Endothelial cell of umbilical vein (primary cell): ENCODE data around the gene SLC38A9. TPM values are rescaled to one million over a fixed set of nuclear protein-coding genes. Genes with fewer than 3 reads are reported as not detected.

Experiments used
- BruUV-seq: library from RNA; stranded (reverse); fragments of 400-500 nt; replicated peaks from 2 replicates; lab custom pipeline; 2021; lab: Mats Ljungman, UMichigan
- CTCF ChIA-PET: fragments of 300-600, 350-600 bp; sonication (Branson Sonifier 250); formaldehyde crosslinking; loops from one replicate; lab custom pipeline; 2021; ENCODE audit warnings: antibody characterized with exemption, inconsistent platforms; lab: Charles Lee
- POLR2A ChIA-PET: fragments of 300-600, 350-600 bp; sonication (Branson Sonifier 250); formaldehyde crosslinking; loops from one replicate; lab custom pipeline; 2021; ENCODE audit warnings: antibody characterized with exemption, inconsistent platforms; lab: Charles Lee
- DNase-seq: peaks from one replicate; pipeline ENCODE4 v3.0.0-alpha.2; 2011; ENCODE audit warnings: low read depth, low spot score
- FAIRE-seq: peaks from 2 replicates; lab custom pipeline; 2011; peaks lifted over from hg19 to GRCh38; lab: Jason Lieb, UNC
- H2AFZ ChIP-seq: 2 replicates; pipeline ENCODE4 v1.6.0; 2012; ENCODE audit warnings: low read depth, low read length, control low read depth, inconsistent platforms
- H3K27ac ChIP-seq: 2 replicates; pipeline ENCODE4 v1.5.1; 2011; ENCODE audit warnings: low read depth, mild to moderate bottlenecking, control low read depth, low read length, moderate library complexity; ENCODE audit not compliant: insufficient read depth
- H3K27me3 ChIP-seq, 2 experiments: 2 replicates each; pipeline versions ENCODE4 v1.6.0 to v1.6.1; 2011; ENCODE audit warnings: low read length in 2 of 2, mixed read lengths in 1 of 2; ENCODE audit not compliant: control insufficient read depth in 2 of 2, insufficient read depth in 2 of 2
- H3K36me3 ChIP-seq, 2 experiments: 2 replicates in 1 of 2; 3 replicates in 1 of 2; pipeline ENCODE4 v1.5.1; 2011; ENCODE audit warnings: low read length in 2 of 2, mild to moderate bottlenecking in 1 of 2, moderate library complexity in 1 of 2; ENCODE audit not compliant: control insufficient read depth in 2 of 2, insufficient read depth in 2 of 2; ENCODE audit errors: extremely low read depth in 1 of 2
- H3K4me1 ChIP-seq: 3 replicates; pipeline ENCODE4 v1.5.1; 2011; ENCODE audit warnings: mild to moderate bottlenecking, low read length; ENCODE audit not compliant: control insufficient read depth, insufficient read depth; ENCODE audit errors: extremely low read depth
- H3K4me2 ChIP-seq: 2 replicates; pipeline ENCODE4 v1.6.1; 2011; ENCODE audit warnings: low read length, control low read depth, mixed read lengths; ENCODE audit not compliant: insufficient read depth
- H3K4me3 ChIP-seq, 3 experiments: fragments of 200-600 bp in 1 of 3; sonication (generic), shearing (Covaris generic) in 1 of 3; replicated peaks in 1 of 3; 2 replicates each; pipeline ENCODE4 v1.5.1; 2011 to 2016; ENCODE audit warnings: control low read depth in 3 of 3, low read length in 3 of 3, mild to moderate bottlenecking in 2 of 3, inconsistent platforms in 1 of 3, low read depth in 1 of 3, moderate library complexity in 1 of 3; ENCODE audit not compliant: insufficient read depth in 1 of 3
- H3K79me2 ChIP-seq: 2 replicates; pipeline ENCODE4 v1.6.0; 2012; ENCODE audit warnings: low read length, inconsistent platforms; ENCODE audit not compliant: control insufficient read depth, insufficient read depth
- H3K9ac ChIP-seq: replicated peaks from 2 replicates; pipeline ENCODE3; 2011; ENCODE audit warnings: low read length, control low read depth; ENCODE audit not compliant: insufficient read depth; ENCODE audit errors: extremely low read depth
- H3K9me1 ChIP-seq: replicated peaks from 3 replicates; pipeline ENCODE4 v1.6.0; 2011; ENCODE audit warnings: mild to moderate bottlenecking, low read length; ENCODE audit not compliant: control insufficient read depth, insufficient read depth; ENCODE audit errors: extremely low read depth
- H3K9me3 ChIP-seq: replicated peaks from 2 replicates; pipeline ENCODE4 v1.5.1; 2012; ENCODE audit warnings: low read length, inconsistent platforms; ENCODE audit not compliant: control insufficient read depth, insufficient read depth
- H4K20me1 ChIP-seq: replicated peaks from 2 replicates; pipeline ENCODE3; 2011; ENCODE audit warnings: mild to moderate bottlenecking, low read length; ENCODE audit not compliant: control insufficient read depth, insufficient read depth; ENCODE audit errors: extremely low read depth
- CTCF ChIP-seq, 2 donors: IDR thresholded peaks; 1 replicate in 1 of 2; 2 replicates in 1 of 2; pipeline ENCODE4 v1.5.1; 2011; ENCODE audit warnings: low read length in 2 of 2, mild to moderate bottlenecking in 2 of 2, moderate library complexity in 2 of 2, control low read depth in 1 of 2, inconsistent platforms in 1 of 2, low read depth in 1 of 2; ENCODE audit not compliant: insufficient read depth in 1 of 2; ENCODE audit errors: extremely low read depth in 1 of 2
- EZH2 ChIP-seq: IDR thresholded peaks from 2 replicates; pipeline ENCODE4 v1.6.1; 2012; ENCODE audit warnings: borderline replicate concordance, low read depth, mild to moderate bottlenecking, moderate library complexity, low read length, inconsistent platforms; ENCODE audit not compliant: severe bottlenecking
- FOS ChIP-seq: IDR thresholded peaks from 2 replicates; pipeline ENCODE4 v1.6.1; 2011; ENCODE audit warnings: mild to moderate bottlenecking, low read length, moderate library complexity, borderline replicate concordance; ENCODE audit not compliant: insufficient read depth
- GATA2 ChIP-seq: IDR thresholded peaks from 2 replicates; pipeline ENCODE4 v1.7.0; 2011; ENCODE audit warnings: low read depth, mild to moderate bottlenecking, moderate library complexity, mixed read lengths, low read length; ENCODE audit not compliant: insufficient read length, insufficient read depth
- JUN ChIP-seq: IDR thresholded peaks from 2 replicates; pipeline ENCODE4 v1.6.1; 2011; ENCODE audit warnings: borderline replicate concordance, low read depth; ENCODE audit not compliant: insufficient read length, insufficient read depth
- MYC ChIP-seq: IDR thresholded peaks from one replicate; pipeline ENCODE4 v1.6.1; 2011; ENCODE audit warnings: mild to moderate bottlenecking, low read depth, low read length
- POLR2A ChIP-seq: IDR thresholded peaks from 2 replicates; pipeline ENCODE4 v1.6.1; 2012; ENCODE audit warnings: low read depth, mild to moderate bottlenecking, control low read depth, low read length
- POLR2AphosphoS5 ChIP-seq: IDR thresholded peaks from 2 replicates; pipeline ENCODE4 v1.6.1; 2012; ENCODE audit warnings: low read depth, mild to moderate bottlenecking, control low read depth, low read length, moderate library complexity; ENCODE audit not compliant: insufficient read depth
- dilution Hi-C: fragments of 300-500 bp; cut with MboI; formaldehyde crosslinking; loops from one replicate; pipeline ENCODE4 v1.15.0; 2019; ENCODE audit warnings: low sequenced_read_pairs; ENCODE audit not compliant: extremely low pct_ligation_motif_present
- intact Hi-C: fragments of 100-400 bp; cut with micrococcal nuclease; formaldehyde crosslinking; loops from one replicate; pipeline ENCODE4 v1.10.0; 2022
- polyA plus RNA-seq, 4 experiments: library from polyadenylated mRNA; depleted of rRNA in 3 of 4; stranded (reverse) in 3 of 4; unstranded in 1 of 4; fragments of >200 nt; gene quantifications; 2 replicates each; pipeline versions ENCODE4 v1.2.1 to v1.2.3, GENCODE V29; 2011 to 2012; ENCODE audit warnings: missing spikeins in 1 of 4
- total RNA-seq: library from RNA; stranded (reverse); gene quantifications from 2 replicates; pipeline ENCODE4 v1.2.3, GENCODE V29; 2021

The SLC38A9 gene
- total and polyA plus RNA-seq, 2 donors (not counting 3 experiments of a cell fraction or from before 2014, with no cell fraction given) = 14.1 to 24.9 TPM

- H4K20me1 ChIP-seq = no peaks in the 10 kb centered on the region
- peak overlapping the region; percentile 89 for H3K4me2 ChIP-seq
- no peaks in the 10 kb centered on the region for H3K79me2 ChIP-seq
- H3K36me3 ChIP-seq = no peaks in the 10 kb centered on the region
- POLR2A ChIA-PET = no interaction called here
- dilution Hi-C loops (no loop called here), intact Hi-C loops (loop anchor here (2.0 to 5.0 kb wide), 2 partner anchors 66 to 194 kb away; partner anchors contain the start of gene PLPP1)
- no peaks in the 10 kb centered on the region for H3K27me3 ChIP-seq
- H3K27ac ChIP-seq = peak overlapping the region; percentile 92
- TF ChIP-seq GATA2 = no peak
- no peak for TF ChIP-seq MYC
- no peak for TF ChIP-seq EZH2
- TF ChIP-seq JUN = peak; percentile 52
- TF ChIP-seq FOS = peak; percentile 22
- peaks cover 35% of the 10 kb centered on the region for H3K4me1 ChIP-seq
- H3K9me3 ChIP-seq = no peaks in the 10 kb centered on the region
- DNase-seq (peak; percentile 83), FAIRE-seq (peak; percentile 85)
- peak overlapping the region; percentile 91 for H2AFZ ChIP-seq
- no TSS peak for BruUV-seq
- peak overlapping the region; percentile 82 for H3K9ac ChIP-seq
- CTCF ChIA-PET = interaction anchor here (1.0 to 1.7 kb wide), 2 partner anchors 91 to 199 kb away, joined by 3 to 6 read pairs; no protein-coding TSS in a partner anchor
- H3K4me3 ChIP-seq = peak overlapping the region in 1 of 3 experiments; percentile 40
- H3K9me1 ChIP-seq = no peaks in the 10 kb centered on the region
Measured at GRCh38 chr5:55601204-55601618, 110.9 kb downstream of the SLC38A9 start.

- Histone ChIP-seq H3K27me3 (no peaks in the 10 kb centered on the region), H4K20me1 (no peaks in the 10 kb centered on the region), H3K79me2 (no peaks in the 10 kb centered on the region), H3K9me3 (no peaks in the 10 kb centered on the region), H3K36me3 (no peaks in the 10 kb centered on the region), H3K9ac (peak overlapping the region; percentile 82), H3K27ac (peak overlapping the region; percentile 92), H3K4me1 (peaks cover 35% of the 10 kb centered on the region), H2AFZ (peak overlapping the region; percentile 91), H3K4me2 (peak overlapping the region; percentile 89), H3K4me3 (peak overlapping the region in 1 of 3 experiments; percentile 40), H3K9me1 (no peaks in the 10 kb centered on the region)
- BruUV-seq = no TSS peak
- intact Hi-C loops = loop anchor here (2.0 to 5.0 kb wide), 2 partner anchors 66 to 193 kb away; partner anchors contain the start of gene PLPP1
- peak; percentile 63 for DNase-seq
- TF ChIP-seq EZH2 (no peak), GATA2 (peak; percentile 94), POLR2AphosphoS5 (peak; percentile 21), POLR2A (peak; percentile 21), CTCF (IDR thresholded peaks at IDR 0.05; ENCODE audit: extremely low read depth in 1 of 2, insufficient read depth in 1 of 2, low read depth in 1 of 2, low read length in 2 of 2) (no peak)
- dilution Hi-C loops = no loop called here
- ChIA-PET POLR2A (no interaction called here), CTCF (interaction anchor here (1.0 to 1.7 kb wide), 2 partner anchors 91 to 199 kb away, joined by 3 to 6 read pairs; no protein-coding TSS in a partner anchor)
- FAIRE-seq = peak; percentile 67
Measured at GRCh38 chr5:55600497-55601203, 111.5 kb downstream of the SLC38A9 start.
